GM23338 (cell line): Measurements from ENCODE around the gene IRAK1.

Source experiments
- CTCF ChIP-seq, 2 experiments: fragments of 200-600 bp in 1 of 2; sonication (generic) in 1 of 2; conservative IDR thresholded peaks; 2 replicates each; pipeline versions ENCODE4 v1.5.1 to v1.6.1; 2016 to 2017; ENCODE audit warnings: antibody characterized with exemption in 2 of 2, low read depth in 2 of 2, mild to moderate bottlenecking in 2 of 2, moderate library complexity in 1 of 2
- EZH2 ChIP-seq: fragments of 200-600 bp; sonication (generic); IDR thresholded peaks from one replicate; pipeline ENCODE4 v1.8.0; 2017; ENCODE audit warnings: antibody characterized with exemption, mild to moderate bottlenecking, low read depth; ENCODE audit not compliant: unreplicated experiment
- POLR2AphosphoS5 ChIP-seq: IDR thresholded peaks from 2 replicates; pipeline ENCODE4 v1.6.1; 2016; ENCODE audit warnings: antibody characterized with exemption, low read depth
- REST ChIP-seq: IDR thresholded peaks from one replicate; pipeline ENCODE4 v1.6.1; 2018; ENCODE audit warnings: antibody characterized with exemption; ENCODE audit not compliant: unreplicated experiment

- TF ChIP-seq CTCF (conservative IDR thresholded peaks at IDR 0.05; ENCODE audit: low read depth in 2 of 2) (no peak), POLR2AphosphoS5 (no peak), EZH2 (no peak), REST (no peak)
Observed at GRCh38 chrX:154059729-154060245, 40.1 kb upstream of the IRAK1 start.
